IPS-11a (cell line): ENCODE measurements around the gene CEP104.

Experiments
- H3K4me3 ChIP-seq: one replicate; pipeline ENCODE4 v1.5.1; 2013; ENCODE audit warnings: low read depth, low read length, control low read depth

The CEP104 gene

DNA sequence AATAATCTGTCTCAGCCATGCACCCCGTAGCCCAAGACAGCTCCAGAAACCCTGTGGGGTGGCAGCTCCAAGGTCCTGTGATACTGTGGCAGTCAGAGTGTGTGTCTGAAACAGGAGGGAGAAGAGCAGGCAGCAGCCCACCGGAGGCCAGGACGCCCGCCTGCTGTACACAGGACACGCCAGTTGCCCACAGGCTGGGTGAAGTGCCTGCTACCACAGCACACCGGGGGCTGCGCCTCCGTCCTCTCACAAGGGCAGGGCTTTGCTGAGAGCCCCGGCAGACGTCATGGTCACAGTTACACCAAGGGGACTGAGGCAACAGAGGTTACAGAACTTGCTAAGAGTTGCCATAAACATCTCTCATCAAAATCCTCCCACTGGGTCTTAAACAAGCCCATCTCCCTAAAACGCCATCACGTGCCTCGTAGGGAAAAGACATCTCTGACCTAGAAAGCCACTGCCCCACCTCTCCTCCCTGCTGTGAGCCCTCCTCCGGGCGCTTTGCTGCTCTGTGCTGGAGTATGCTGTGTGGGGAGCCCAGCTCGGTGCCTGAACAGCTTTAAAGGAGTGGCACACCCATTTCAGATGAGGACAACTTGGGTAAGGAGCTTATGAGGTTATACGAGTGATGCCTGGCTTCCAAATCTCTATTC, 37.7 kb upstream of the CEP104 start:
- no peak overlapping the region for H3K4me3 ChIP-seq

DNA sequence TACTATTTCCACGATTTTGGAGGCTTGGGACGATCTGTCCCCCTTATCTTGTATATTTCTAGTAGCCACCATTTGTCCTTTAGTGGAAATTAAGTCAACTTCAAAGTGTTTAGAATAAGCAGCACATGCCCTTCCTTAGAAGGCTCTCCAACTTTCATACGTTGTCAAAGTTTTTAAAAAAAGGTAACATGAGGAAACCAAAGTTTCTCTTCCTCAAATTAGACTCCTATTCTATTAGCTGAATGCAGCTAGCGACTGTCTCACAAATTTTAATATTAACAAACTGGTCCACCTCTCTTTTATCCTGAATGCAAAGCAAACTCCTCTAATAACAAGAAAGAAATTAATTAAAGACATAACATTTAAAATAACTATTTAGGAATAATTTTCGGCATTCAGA, 36.2 kb upstream of the CEP104 start:
- H3K4me3 ChIP-seq = no peak overlapping the region

- no peak overlapping the region for H3K4me3 ChIP-seq
Measured at GRCh38 chr1:3892748-3893147, 35.7 kb upstream of the CEP104 start.

DNA sequence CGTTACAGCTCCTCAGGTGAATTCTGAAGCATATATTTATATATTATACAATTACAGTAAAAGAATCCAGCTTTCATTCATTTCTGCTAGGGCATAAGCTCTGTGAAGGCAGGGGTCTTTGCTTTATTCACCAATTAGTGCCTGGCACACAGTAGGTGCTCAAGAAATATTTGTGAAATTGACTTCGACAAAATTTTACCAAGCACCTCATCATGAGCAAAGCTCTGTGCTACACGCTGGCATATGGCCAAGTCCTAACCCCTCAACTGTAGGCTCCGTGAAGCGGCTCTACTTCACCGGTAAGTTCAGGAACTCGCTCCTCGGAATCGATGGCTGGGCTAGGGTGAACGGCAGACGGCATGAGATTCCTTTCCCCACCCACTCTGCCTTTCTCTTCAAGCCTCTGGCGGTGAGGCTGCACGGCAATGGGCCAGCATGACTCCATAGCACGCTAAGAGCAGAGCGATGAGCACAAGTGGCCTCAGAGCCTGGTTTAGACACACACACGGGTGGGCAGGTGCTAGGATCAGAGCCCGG, 34.4 kb upstream of the CEP104 start:
- H3K4me3 ChIP-seq = no peak overlapping the region

DNA sequence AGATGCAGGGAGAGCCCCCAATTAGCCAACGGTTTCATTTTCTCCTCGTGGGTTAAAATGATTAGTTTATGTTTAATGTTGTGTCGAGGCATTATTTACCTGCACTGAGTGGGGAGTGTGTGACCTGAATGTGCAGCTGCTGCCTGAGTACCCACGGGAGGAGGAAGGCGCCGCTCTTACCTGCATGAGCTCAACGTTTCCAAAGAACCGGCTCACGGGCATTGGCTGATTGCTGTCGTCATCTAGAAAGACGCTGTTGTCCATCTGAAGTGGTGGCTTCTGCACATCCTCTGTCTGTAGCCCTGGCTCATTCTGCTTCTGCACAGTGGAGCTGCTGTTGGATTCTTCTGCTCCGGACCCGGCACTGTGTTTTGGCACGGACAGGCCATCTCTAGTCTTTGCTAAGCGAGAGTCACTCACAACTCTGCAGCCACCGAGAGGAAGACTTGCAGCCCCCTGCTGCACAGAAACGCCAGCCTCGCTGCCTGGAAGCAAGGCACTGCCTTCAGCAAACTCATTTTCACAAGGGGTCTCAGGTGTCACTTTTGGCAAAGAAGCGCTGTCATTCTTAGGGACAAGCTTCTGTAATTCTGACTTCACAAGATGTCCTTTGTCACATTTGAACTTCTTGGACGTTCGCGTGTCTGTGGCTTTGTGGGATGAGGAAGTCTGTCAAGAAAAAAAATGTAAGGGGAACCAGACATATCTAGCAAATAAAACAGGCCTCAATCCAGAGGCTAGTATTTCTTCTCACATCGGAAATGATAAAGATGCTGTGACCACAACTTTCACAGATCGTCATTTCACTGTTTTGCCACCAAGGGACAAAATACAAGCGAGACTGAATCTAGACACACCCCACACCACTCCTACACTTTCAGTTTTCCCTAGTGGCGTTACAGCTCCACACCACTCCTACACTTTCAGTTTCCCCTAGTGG, 33.6 kb upstream of the CEP104 start:
- no peak overlapping the region for H3K4me3 ChIP-seq

- no peak overlapping the region for H3K4me3 ChIP-seq
Measured at GRCh38 chr1:3889936-3890335, 32.9 kb upstream of the CEP104 start.

DNA sequence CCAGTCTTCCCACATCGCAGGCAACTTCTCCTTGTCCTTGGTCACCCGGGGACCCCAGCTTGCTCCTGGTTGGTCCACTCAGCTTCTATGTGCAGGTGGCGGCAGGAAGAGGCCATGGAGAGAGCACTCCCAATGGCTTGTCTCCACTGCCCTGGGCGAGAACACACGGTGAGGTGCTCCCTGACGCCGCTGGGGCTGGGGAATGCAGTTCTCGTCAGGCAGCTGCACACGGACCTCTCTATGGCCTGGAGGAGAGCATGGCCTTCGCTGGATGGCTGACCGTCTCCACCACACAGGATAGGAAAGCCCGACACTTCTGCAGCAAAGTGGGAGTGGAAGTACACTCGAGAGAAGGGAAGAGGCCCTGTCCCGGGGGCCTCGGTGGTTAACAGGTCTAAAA, 31.3 kb upstream of the CEP104 start:
- no peak overlapping the region for H3K4me3 ChIP-seq

- no peak overlapping the region for H3K4me3 ChIP-seq
Measured at GRCh38 chr1:3886691-3887090, 29.7 kb upstream of the CEP104 start.

GRCh38 chr1:3886106-3886670, 29.2 kb upstream of the CEP104 start:
- no peak overlapping the region for H3K4me3 ChIP-seq

DNA sequence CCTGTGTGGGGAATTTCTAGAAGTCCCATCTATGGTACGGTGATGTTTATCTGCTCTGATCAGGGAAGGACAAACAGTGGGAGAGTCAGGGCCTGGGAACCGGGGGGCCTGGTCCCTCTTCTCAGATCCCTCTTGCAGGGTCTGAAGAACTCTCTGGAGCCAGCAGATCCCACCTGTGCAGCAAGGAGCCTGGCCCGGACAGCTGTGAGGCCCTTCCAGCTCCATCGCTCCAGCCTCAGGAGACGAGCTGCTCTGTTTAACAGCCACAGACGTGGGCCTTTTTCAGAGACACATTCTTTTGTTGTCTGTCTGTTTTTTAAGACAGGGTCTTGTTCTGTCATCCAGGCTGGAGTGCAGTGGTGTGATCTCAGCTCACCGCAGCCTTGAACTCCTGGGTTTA, 28.6 kb upstream of the CEP104 start:
- H3K4me3 ChIP-seq = no peak overlapping the region

DNA sequence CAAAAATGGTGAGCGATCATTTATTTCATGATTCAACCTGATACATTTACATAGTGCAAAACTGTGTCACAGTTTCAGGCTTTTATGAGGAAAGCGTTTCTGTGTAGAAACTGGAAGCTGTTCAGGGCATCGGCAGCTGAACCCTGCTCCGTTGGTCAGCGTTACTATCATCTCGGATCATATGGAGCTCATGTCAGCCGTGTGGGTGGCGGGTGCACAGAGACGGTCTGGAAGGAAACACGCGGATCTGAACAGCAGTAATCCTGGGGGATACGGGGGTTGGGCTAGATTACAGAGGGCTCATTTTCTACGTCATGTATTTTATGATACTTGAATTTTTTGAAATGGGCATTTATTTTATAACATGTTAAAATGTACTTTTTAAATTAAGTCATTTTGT, 28.0 kb upstream of the CEP104 start:
- no peak overlapping the region for H3K4me3 ChIP-seq

GRCh38 chr1:3883194-3883925, 26.3 kb upstream of the CEP104 start:
- no peak overlapping the region for H3K4me3 ChIP-seq

GRCh38 chr1:3881193-3881480, 24.1 kb upstream of the CEP104 start:
- no peak overlapping the region for H3K4me3 ChIP-seq

DNA sequence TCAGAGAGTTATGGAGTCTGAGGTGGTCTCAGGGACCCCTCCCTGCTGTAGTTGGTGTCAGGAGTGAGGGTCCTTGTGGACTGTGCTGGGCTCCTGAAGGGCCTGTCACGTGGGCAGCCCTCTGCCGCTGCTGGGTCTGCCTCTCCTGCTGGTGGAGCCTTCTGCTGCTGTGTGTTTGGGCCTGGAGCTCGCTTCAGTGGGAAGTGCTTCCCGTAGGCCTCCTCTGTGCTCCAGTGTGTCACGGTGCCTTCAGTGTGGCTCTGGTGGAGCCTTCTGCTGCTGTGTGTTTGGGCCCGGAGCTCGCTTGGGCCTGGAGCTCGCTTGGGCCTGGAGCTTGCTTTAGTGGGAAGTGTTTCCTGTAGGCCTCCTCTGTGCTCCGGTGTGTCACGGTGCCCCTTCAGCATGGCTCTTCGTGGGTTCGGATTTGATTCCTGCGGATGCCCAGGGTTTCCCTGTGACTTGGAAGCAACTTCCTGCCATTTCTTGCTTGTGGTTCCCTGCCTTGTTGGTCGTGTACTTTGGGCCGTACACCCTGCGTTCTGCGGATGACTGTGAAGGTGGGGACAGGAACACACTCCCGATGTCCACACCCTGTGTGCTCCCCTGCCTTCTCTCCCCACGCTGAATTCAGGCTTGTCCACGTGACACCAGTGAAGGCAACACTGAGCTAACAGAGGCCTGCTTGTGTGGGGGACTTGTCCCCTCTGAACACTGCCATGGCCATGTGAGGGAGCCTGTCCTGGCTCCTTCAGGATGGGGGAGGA, 23.6 kb upstream of the CEP104 start:
- H3K4me3 ChIP-seq = no peak overlapping the region

DNA sequence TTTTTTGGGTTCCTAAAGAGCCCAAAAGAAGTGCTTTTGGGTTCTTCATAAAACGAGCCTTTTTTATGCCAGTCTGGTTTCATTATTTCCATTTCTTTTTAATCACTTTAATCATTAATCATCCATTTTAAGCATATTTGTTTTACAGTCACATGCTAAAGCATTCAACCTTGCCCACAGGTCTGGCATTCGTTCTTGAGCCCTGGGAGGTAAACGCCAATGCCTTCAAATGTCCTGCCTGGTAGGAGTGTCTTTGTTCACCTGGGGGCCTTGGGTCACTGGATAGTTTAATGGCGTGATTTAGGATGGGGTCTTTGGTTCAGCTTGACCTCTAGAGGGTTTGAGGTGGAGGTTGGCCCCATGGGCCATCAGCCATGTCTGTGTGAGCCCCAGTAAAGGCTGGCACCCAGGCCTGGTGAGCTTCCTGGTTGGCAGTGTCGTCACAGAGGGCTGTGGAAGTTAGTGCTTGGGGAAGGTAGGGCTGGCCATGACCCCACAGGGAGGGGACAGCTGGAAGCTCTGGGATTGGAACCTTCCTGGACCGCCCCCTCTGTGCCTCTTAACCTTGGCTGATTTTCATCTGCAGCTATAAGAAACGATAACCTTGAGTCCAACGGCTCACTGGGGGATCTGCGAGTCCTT, 22.9 kb upstream of the CEP104 start:
- no peak overlapping the region for H3K4me3 ChIP-seq

DNA sequence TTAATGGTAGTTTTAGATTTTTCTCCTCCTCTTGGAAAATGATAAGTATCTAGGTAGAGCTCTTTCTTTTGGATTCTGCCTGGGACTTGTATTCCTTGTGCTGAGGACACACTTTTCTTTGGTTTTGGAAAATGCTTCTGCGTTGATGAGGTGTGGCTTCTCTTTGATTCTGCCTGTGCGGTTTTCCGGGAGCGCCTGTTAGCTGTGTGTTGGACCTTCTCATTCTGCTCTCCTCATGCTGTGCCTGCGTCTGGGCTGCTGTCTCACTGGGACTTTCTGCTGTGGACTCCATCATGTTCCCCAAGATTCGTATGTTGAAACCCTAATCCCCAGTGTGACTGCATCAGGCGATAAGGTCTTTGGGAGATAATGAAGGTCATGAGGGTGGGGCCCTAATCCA, 22.1 kb upstream of the CEP104 start:
- H3K4me3 ChIP-seq = no peak overlapping the region

DNA sequence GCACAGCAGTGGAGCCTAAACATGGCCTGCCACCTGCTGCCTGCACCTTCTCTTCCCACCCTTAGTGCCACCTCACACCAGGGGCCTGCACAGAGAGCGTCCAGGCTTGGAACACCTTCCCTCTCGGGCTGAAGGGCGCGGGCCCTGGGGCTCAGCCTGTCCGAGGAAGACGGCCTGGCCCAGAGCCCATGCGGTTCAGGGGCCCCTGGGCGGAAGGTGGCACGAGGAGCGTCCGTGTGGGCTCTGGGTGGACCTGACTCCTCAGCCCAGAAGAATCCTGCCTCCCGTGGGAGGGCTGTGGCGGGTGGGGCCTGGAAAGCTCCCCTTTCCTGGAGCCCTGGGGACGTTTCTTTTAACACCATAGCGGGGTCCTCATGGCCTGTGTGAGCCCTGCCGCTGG, 19.7 kb upstream of the CEP104 start:
- H3K4me3 ChIP-seq = no peak overlapping the region

GRCh38 chr1:3874736-3875135, 17.7 kb upstream of the CEP104 start:
- no peak overlapping the region for H3K4me3 ChIP-seq

DNA sequence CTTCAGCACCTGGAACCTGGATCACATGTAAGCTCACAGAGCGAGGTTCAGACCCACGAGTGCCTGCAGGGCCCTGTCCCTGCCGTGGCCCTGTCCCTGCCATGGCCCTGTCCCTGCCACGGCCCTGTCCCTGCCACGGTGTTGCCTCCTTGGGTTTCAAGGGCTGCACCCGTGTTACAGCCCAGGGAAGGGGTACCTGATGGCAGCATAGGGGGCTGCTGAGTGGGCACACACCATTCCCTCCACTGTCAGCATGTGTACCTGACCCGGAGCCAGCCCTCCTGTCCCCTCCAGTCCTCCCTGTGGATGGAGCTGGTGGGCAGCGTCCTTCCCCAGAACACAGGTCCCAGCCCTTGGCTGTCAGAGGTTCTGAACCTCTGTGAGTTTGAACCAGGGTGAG, 15.5 kb upstream of the CEP104 start:
- no peak overlapping the region for H3K4me3 ChIP-seq

- H3K4me3 ChIP-seq = no peak overlapping the region
Measured at GRCh38 chr1:3871451-3871805, 14.4 kb upstream of the CEP104 start.
